Keratinocyte (primary cell): ENCODE results near the gene CFH. TPM values are rescaled to one million over a fixed set of nuclear protein-coding genes. Genes with fewer than 3 reads are reported as not detected.
A peak's percentile ranks its signal among the peaks of the same experiment; 100 is the strongest.

Experiments
- DNase-seq: peaks from one replicate; pipeline ENCODE4 v3.0.0-alpha.2; 2011; ENCODE audit warnings: low read depth, missing footprints, low spot score
- FAIRE-seq: peaks from 2 replicates; lab custom pipeline; 2011; peaks lifted over from hg19 to GRCh38; lab: Jason Lieb, UNC
- H2AFZ ChIP-seq: 2 replicates; pipeline ENCODE4 v1.6.0; 2012; ENCODE audit warnings: low read length, control low read depth, inconsistent platforms; ENCODE audit not compliant: control insufficient read depth
- H3K27ac ChIP-seq: 2 replicates; pipeline ENCODE4 v1.5.1; 2011; ENCODE audit warnings: low read length; ENCODE audit not compliant: control insufficient read depth, insufficient read depth
- H3K27me3 ChIP-seq: 3 replicates; pipeline ENCODE4 v1.6.0; 2011; ENCODE audit warnings: low read length; ENCODE audit not compliant: control insufficient read depth, insufficient read depth; ENCODE audit errors: extremely low read depth
- H3K36me3 ChIP-seq, 2 experiments: 2 replicates in 1 of 2; 3 replicates in 1 of 2; pipeline ENCODE4 v1.5.1; 2011; ENCODE audit warnings: low read length in 2 of 2, mild to moderate bottlenecking in 1 of 2; ENCODE audit not compliant: control insufficient read depth in 2 of 2, insufficient read depth in 2 of 2; ENCODE audit errors: extremely low read depth in 1 of 2
- H3K4me1 ChIP-seq: 3 replicates; pipeline ENCODE4 v1.5.1; 2011; ENCODE audit warnings: low read length; ENCODE audit not compliant: control insufficient read depth, insufficient read depth; ENCODE audit errors: extremely low read depth
- H3K4me2 ChIP-seq: 3 replicates; pipeline ENCODE4 v1.6.0; 2011; ENCODE audit warnings: low read depth, low read length; ENCODE audit not compliant: control insufficient read depth, insufficient read depth; ENCODE audit errors: extremely low read depth
- H3K4me3 ChIP-seq, 3 experiments: fragments of 200-600 bp in 1 of 3; sonication (generic) in 1 of 3; 2 replicates in 2 of 3; 3 replicates in 1 of 3; pipeline ENCODE4 v1.5.1; 2011 to 2016; ENCODE audit warnings: low read length in 3 of 3, mild to moderate bottlenecking in 3 of 3, control low read depth in 2 of 3, inconsistent platforms in 1 of 3, low read depth in 1 of 3, mixed read lengths in 1 of 3, mixed run types in 1 of 3, moderate library complexity in 1 of 3; ENCODE audit not compliant: control insufficient read depth in 2 of 3, insufficient read depth in 2 of 3; ENCODE audit errors: extremely low read depth in 1 of 3
- H3K79me2 ChIP-seq: 2 replicates; pipeline ENCODE4 v1.6.0; 2012; ENCODE audit warnings: low read length; ENCODE audit not compliant: control insufficient read depth, insufficient read depth
- H3K9ac ChIP-seq: 3 replicates; pipeline ENCODE4 v1.6.0; 2011; ENCODE audit warnings: low read length; ENCODE audit not compliant: control insufficient read depth, insufficient read depth; ENCODE audit errors: extremely low read depth
- H3K9me1 ChIP-seq: 3 replicates; pipeline ENCODE4 v1.6.0; 2011; ENCODE audit warnings: low read length; ENCODE audit not compliant: control insufficient read depth, insufficient read depth; ENCODE audit errors: extremely low read depth
- H3K9me3 ChIP-seq: 2 replicates; pipeline ENCODE4 v1.5.1; 2012; ENCODE audit warnings: low read depth, low read length; ENCODE audit not compliant: control insufficient read depth
- H4K20me1 ChIP-seq: 3 replicates; pipeline ENCODE4 v1.6.0; 2011; ENCODE audit warnings: low read length; ENCODE audit not compliant: control insufficient read depth, insufficient read depth; ENCODE audit errors: extremely low read depth
- CTCF ChIP-seq, 3 experiments: IDR thresholded peaks in 1 of 3; conservative IDR thresholded peaks in 1 of 3; optimal IDR thresholded peaks in 1 of 3; 2 replicates in 2 of 3; 3 replicates in 1 of 3; pipeline versions ENCODE3 to v1.5.1; 2011; ENCODE audit warnings: low read length in 3 of 3, mild to moderate bottlenecking in 3 of 3, moderate library complexity in 2 of 3, control low read depth in 1 of 3, inconsistent platforms in 1 of 3; ENCODE audit not compliant: insufficient read depth in 2 of 3; ENCODE audit errors: extremely low read depth in 1 of 3
- EZH2 ChIP-seq: IDR thresholded peaks from one replicate; pipeline ENCODE4 v1.6.1; 2012; ENCODE audit warnings: inconsistent platforms, mild to moderate bottlenecking, low read length, moderate library complexity
- dilution Hi-C: fragments of 300-500 bp; cut with MboI; formaldehyde crosslinking; loops from one replicate; pipeline ENCODE4 v1.7.0; 2020; ENCODE audit warnings: low sequenced_read_pairs; ENCODE audit not compliant: extremely low pct_ligation_motif_present
- polyA plus RNA-seq, 5 experiments: library from polyadenylated mRNA; depleted of rRNA in 3 of 5; stranded (reverse) in 3 of 5; stranded (forward) in 1 of 5; unstranded in 1 of 5; fragments of >200 nt; gene quantifications; 1 replicate in 1 of 5; 2 replicates in 3 of 5; 3 replicates in 1 of 5; pipeline versions ENCODE4 v1.2.1 to v1.2.3, GENCODE V29; 2011 to 2012; ENCODE audit warnings: missing spikeins in 2 of 5, low read depth in 1 of 5, low replicate concordance in 1 of 5

Gene CFH
- polyA plus RNA-seq, 1 donor (not counting 4 experiments of a cell fraction or from before 2014, with no cell fraction given) = 3.7 TPM

- no peak overlapping the region for H3K4me3 ChIP-seq
- TF ChIP-seq CTCF (optimal IDR thresholded peaks at IDR 0.05 in 1 of 3, IDR thresholded peaks at IDR 0.05 in 1 of 3, conservative IDR thresholded peaks at IDR 0.05 in 1 of 3; ENCODE audit: extremely low read depth in 1 of 3, insufficient read depth in 2 of 3, low read length in 3 of 3) (no peak), EZH2 (no peak)
- FAIRE-seq = peak; percentile 56
These were observed 28.3 kb downstream of the CFH start for GRCh38 chr1:196680107-196680506.

GRCh38 chr1:196684476-196684875, 32.6 kb downstream of the CFH start:
- H3K4me3 ChIP-seq = no peak overlapping the region
- no peak overlapping the region for H3K9ac ChIP-seq
- TF ChIP-seq EZH2 (no peak), CTCF (optimal IDR thresholded peaks at IDR 0.05 in 1 of 3, IDR thresholded peaks at IDR 0.05 in 1 of 3, conservative IDR thresholded peaks at IDR 0.05 in 1 of 3; ENCODE audit: extremely low read depth in 1 of 3, insufficient read depth in 2 of 3, low read length in 3 of 3) (no peak)
- peaks cover 3% of the 10 kb centered on the region for H3K4me1 ChIP-seq
- DNase-seq (no peak), FAIRE-seq (no peak)
- H3K9me1 ChIP-seq = no peaks in the 10 kb centered on the region
- H3K4me2 ChIP-seq = no peak overlapping the region
- no peaks in the 10 kb centered on the region for H3K27me3 ChIP-seq
- H2AFZ ChIP-seq = no peak overlapping the region
- H3K27ac ChIP-seq = no peak overlapping the region
- H3K79me2 ChIP-seq = no peaks in the 10 kb centered on the region
- H3K9me3 ChIP-seq = no peaks in the 10 kb centered on the region
- dilution Hi-C loops = no loop called here
- H3K36me3 ChIP-seq = no peaks in the 10 kb centered on the region
- H4K20me1 ChIP-seq = no peaks in the 10 kb centered on the region

More at GRCh38 chr1:196680107-196680506, 28.3 kb downstream of the CFH start:
- Histone ChIP-seq H3K4me1 (peaks cover 3% of the 10 kb centered on the region), H3K4me2 (no peak overlapping the region), H3K9me3 (no peaks in the 10 kb centered on the region), H3K36me3 (no peaks in the 10 kb centered on the region), H3K27me3 (no peaks in the 10 kb centered on the region), H3K9me1 (no peaks in the 10 kb centered on the region), H4K20me1 (no peaks in the 10 kb centered on the region), H3K9ac (no peak overlapping the region), H2AFZ (no peak overlapping the region), H3K79me2 (no peaks in the 10 kb centered on the region), H3K27ac (no peak overlapping the region)
- DNase-seq = no peak
- dilution Hi-C loops = no loop called here
